Measurements from ENCODE around the gene KDM5B.

GRCh38 chr1:202809597-202810159 is 1.5 kb upstream of the KDM5B start:
- TF ChIP-seq, protein P1, sequence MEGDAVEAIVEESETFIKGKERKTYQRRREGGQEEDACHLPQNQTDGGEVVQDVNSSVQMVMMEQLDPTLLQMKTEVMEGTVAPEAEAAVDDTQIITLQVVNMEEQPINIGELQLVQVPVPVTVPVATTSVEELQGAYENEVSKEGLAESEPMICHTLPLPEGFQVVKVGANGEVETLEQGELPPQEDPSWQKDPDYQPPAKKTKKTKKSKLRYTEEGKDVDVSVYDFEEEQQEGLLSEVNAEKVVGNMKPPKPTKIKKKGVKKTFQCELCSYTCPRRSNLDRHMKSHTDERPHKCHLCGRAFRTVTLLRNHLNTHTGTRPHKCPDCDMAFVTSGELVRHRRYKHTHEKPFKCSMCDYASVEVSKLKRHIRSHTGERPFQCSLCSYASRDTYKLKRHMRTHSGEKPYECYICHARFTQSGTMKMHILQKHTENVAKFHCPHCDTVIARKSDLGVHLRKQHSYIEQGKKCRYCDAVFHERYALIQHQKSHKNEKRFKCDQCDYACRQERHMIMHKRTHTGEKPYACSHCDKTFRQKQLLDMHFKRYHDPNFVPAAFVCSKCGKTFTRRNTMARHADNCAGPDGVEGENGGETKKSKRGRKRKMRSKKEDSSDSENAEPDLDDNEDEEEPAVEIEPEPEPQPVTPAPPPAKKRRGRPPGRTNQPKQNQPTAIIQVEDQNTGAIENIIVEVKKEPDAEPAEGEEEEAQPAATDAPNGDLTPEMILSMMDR (IDR thresholded peaks at IDR 0.05 in 2 of 3, conservative IDR thresholded peaks at IDR 0.05 in 1 of 3; ENCODE audit: insufficient read depth in 2 of 3, low read depth in 1 of 3, low read length in 3 of 3), result no peak
- TF ChIP-seq ZNF212 (CRISPR knock-in tag; IDR thresholded peaks at IDR 0.05) (no peak), SMARCE1 (IDR thresholded peaks at IDR 0.05) (no peak), TEAD4 (IDR thresholded peaks at IDR 0.05; ENCODE audit: low read length) (no peak), TEAD4 (CRISPR knock-in tag; IDR thresholded peaks at IDR 0.05; ENCODE audit: borderline replicate concordance) (no peak), PKNOX1 (IDR thresholded peaks at IDR 0.05) (no peak), SMARCC2 (IDR thresholded peaks at IDR 0.05; ENCODE audit: low read depth) (no peak), ZNF274 (IDR thresholded peaks at IDR 0.05; ENCODE audit: borderline replicate concordance, low read depth, low read length) (no peak), EZH2 (IDR thresholded peaks at IDR 0.05; ENCODE audit: borderline replicate concordance, low read depth, low read length) (no peak), SRSF3 (IDR thresholded peaks at IDR 0.05; ENCODE audit: insufficient read depth, low read length) (no peak)
- TF ChIP-seq, protein P2, sequence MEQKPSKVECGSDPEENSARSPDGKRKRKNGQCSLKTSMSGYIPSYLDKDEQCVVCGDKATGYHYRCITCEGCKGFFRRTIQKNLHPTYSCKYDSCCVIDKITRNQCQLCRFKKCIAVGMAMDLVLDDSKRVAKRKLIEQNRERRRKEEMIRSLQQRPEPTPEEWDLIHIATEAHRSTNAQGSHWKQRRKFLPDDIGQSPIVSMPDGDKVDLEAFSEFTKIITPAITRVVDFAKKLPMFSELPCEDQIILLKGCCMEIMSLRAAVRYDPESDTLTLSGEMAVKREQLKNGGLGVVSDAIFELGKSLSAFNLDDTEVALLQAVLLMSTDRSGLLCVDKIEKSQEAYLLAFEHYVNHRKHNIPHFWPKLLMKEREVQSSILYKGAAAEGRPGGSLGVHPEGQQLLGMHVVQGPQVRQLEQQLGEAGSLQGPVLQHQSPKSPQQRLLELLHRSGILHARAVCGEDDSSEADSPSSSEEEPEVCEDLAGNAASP (IDR thresholded peaks at IDR 0.05), result no peak

All from K562 (cell line).